Duodenal mucosa (tissue), 2 donors: Measurements from ENCODE around the gene AP3B2.

Experiments
- H3K27ac ChIP-seq: one replicate; pipeline ENCODE4 v1.7.0; 2013; ENCODE audit warnings: low read depth, low read length
- H3K27me3 ChIP-seq, 2 donors: one replicate each; pipeline ENCODE4 v1.7.0; 2013; ENCODE audit warnings: low read length in 2 of 2, control low read depth in 1 of 2; ENCODE audit not compliant: insufficient read depth in 2 of 2, control insufficient read depth in 1 of 2
- H3K36me3 ChIP-seq, 2 donors: one replicate each; pipeline ENCODE4 v1.7.0; 2013; ENCODE audit warnings: low read length in 2 of 2, control low read depth in 1 of 2; ENCODE audit not compliant: insufficient read depth in 2 of 2, control insufficient read depth in 1 of 2
- H3K4me1 ChIP-seq, 2 donors: one replicate each; pipeline ENCODE4 v1.7.0; 2013; ENCODE audit warnings: low read length in 2 of 2, control low read depth in 1 of 2; ENCODE audit not compliant: insufficient read depth in 2 of 2, control insufficient read depth in 1 of 2
- H3K4me3 ChIP-seq, 2 donors: one replicate each; pipeline ENCODE4 v1.7.0; 2013; ENCODE audit warnings: low read length in 2 of 2, low read depth in 1 of 2
- H3K9ac ChIP-seq, 2 donors: one replicate each; pipeline ENCODE4 v1.7.0; 2013; ENCODE audit warnings: low read length in 2 of 2, low read depth in 1 of 2
- H3K9me3 ChIP-seq, 2 donors: one replicate each; pipeline ENCODE4 v1.7.0; 2013; ENCODE audit warnings: low read length in 2 of 2, control low read depth in 1 of 2; ENCODE audit not compliant: control insufficient read depth in 1 of 2

Gene AP3B2

GRCh38 chr15:82674873-82675272 is 34.8 kb downstream of the AP3B2 start:
- Histone ChIP-seq H3K9me3 (no peaks in the 10 kb centered on the region), H3K27ac (no peak overlapping the region), H3K27me3 (peaks cover 3 to 8% of the 10 kb centered on the region in 2 donors), H3K4me1 (no peaks in the 10 kb centered on the region), H3K4me3 (no peak overlapping the region), H3K36me3 (no peaks in the 10 kb centered on the region), H3K9ac (no peak overlapping the region)

GRCh38 chr15:82670699-82671098 is 39.0 kb downstream of the AP3B2 start:
- H3K4me3 ChIP-seq: no peak overlapping the region
- no peaks in the 10 kb centered on the region for H3K27me3 ChIP-seq
- no peaks in the 10 kb centered on the region for H3K36me3 ChIP-seq
- H3K4me1 ChIP-seq: no peaks in the 10 kb centered on the region
- no peaks in the 10 kb centered on the region for H3K9me3 ChIP-seq
- H3K27ac ChIP-seq: no peak overlapping the region
- H3K9ac ChIP-seq: no peak overlapping the region

- H3K27me3 ChIP-seq: no peaks in the 10 kb centered on the region
- H3K9me3 ChIP-seq: no peaks in the 10 kb centered on the region
- no peaks in the 10 kb centered on the region for H3K4me1 ChIP-seq
- no peak overlapping the region for H3K9ac ChIP-seq
- no peak overlapping the region for H3K4me3 ChIP-seq
- no peak overlapping the region for H3K27ac ChIP-seq
- H3K36me3 ChIP-seq: no peaks in the 10 kb centered on the region
Measured at GRCh38 chr15:82666606-82667005, 43.1 kb downstream of the AP3B2 start.

GRCh38 chr15:82664021-82664420 is 45.7 kb downstream of the AP3B2 start:
- Histone ChIP-seq H3K9me3 (no peaks in the 10 kb centered on the region), H3K4me3 (no peak overlapping the region), H3K4me1 (no peaks in the 10 kb centered on the region), H3K27ac (no peak overlapping the region), H3K36me3 (no peaks in the 10 kb centered on the region), H3K27me3 (no peaks in the 10 kb centered on the region), H3K9ac (no peak overlapping the region)

- Histone ChIP-seq H3K4me1 (no peaks in the 10 kb centered on the region), H3K36me3 (no peaks in the 10 kb centered on the region), H3K4me3 (no peak overlapping the region), H3K9me3 (no peaks in the 10 kb centered on the region), H3K9ac (no peak overlapping the region), H3K27me3 (no peaks in the 10 kb centered on the region), H3K27ac (no peak overlapping the region)
Measured at GRCh38 chr15:82663186-82663600, 46.5 kb downstream of the AP3B2 start.

- H3K27ac ChIP-seq: no peak overlapping the region
- no peak overlapping the region for H3K4me3 ChIP-seq
- H3K9me3 ChIP-seq: no peaks in the 10 kb centered on the region
- H3K36me3 ChIP-seq: no peaks in the 10 kb centered on the region
- H3K9ac ChIP-seq: no peak overlapping the region
- H3K4me1 ChIP-seq: no peaks in the 10 kb centered on the region
- H3K27me3 ChIP-seq: no peaks in the 10 kb centered on the region
Measured at GRCh38 chr15:82662641-82663040, 47.0 kb downstream of the AP3B2 start.

- H3K36me3 ChIP-seq: no peaks in the 10 kb centered on the region
- H3K4me1 ChIP-seq: no peaks in the 10 kb centered on the region
- H3K27me3 ChIP-seq: no peaks in the 10 kb centered on the region
- H3K27ac ChIP-seq: no peak overlapping the region
- no peaks in the 10 kb centered on the region for H3K9me3 ChIP-seq
- H3K9ac ChIP-seq: no peak overlapping the region
- H3K4me3 ChIP-seq: no peak overlapping the region
Measured at GRCh38 chr15:82660378-82660777, 49.3 kb downstream of the AP3B2 start.

GRCh38 chr15:82656641-82657266 is 52.9 kb downstream of the AP3B2 start:
- H3K4me1 ChIP-seq: no peaks in the 10 kb centered on the region
- H3K9me3 ChIP-seq: no peaks in the 10 kb centered on the region
- no peak overlapping the region for H3K27ac ChIP-seq
- H3K36me3 ChIP-seq: no peaks in the 10 kb centered on the region
- no peak overlapping the region for H3K4me3 ChIP-seq
- H3K9ac ChIP-seq: no peak overlapping the region
- no peaks in the 10 kb centered on the region for H3K27me3 ChIP-seq

- no peaks in the 10 kb centered on the region for H3K36me3 ChIP-seq
- H3K4me1 ChIP-seq: no peaks in the 10 kb centered on the region
- H3K27me3 ChIP-seq: peaks cover 0 to under 1% of the 10 kb centered on the region in 2 donors
- no peak overlapping the region for H3K9ac ChIP-seq
- no peak overlapping the region for H3K4me3 ChIP-seq
- no peaks in the 10 kb centered on the region for H3K9me3 ChIP-seq
- H3K27ac ChIP-seq: no peak overlapping the region
Measured at GRCh38 chr15:82655606-82656005, 54.1 kb downstream of the AP3B2 start.

- H3K4me3 ChIP-seq: no peak overlapping the region
- no peaks in the 10 kb centered on the region for H3K36me3 ChIP-seq
- no peak overlapping the region for H3K27ac ChIP-seq
- H3K4me1 ChIP-seq: no peaks in the 10 kb centered on the region
- H3K9ac ChIP-seq: no peak overlapping the region
- no peaks in the 10 kb centered on the region for H3K9me3 ChIP-seq
- peaks cover 2 to 15% of the 10 kb centered on the region in 2 donors for H3K27me3 ChIP-seq
Measured at GRCh38 chr15:82653483-82654168, 56.0 kb downstream of the AP3B2 start.
